Activated T-helper 1 cell treated with anti-CD3 and anti-CD28 coated beads, Interleukin-2, amount 50 U/mL, for 16 hours (primary cell): ENCODE results near the gene GJB3.
"Not testable (repeated sequence)": the region's sequence is repeated elsewhere in the genome, so short reads cannot be mapped to it uniquely, and the experiment has no call there.

Source experiments
- DNase-seq, 2 donors: peaks; one replicate each; pipeline ENCODE4 v3.0.0-alpha.2; 2020; ENCODE audit warnings: low read depth in 1 of 2, low spot score in 1 of 2

GJB3 gene

DNA sequence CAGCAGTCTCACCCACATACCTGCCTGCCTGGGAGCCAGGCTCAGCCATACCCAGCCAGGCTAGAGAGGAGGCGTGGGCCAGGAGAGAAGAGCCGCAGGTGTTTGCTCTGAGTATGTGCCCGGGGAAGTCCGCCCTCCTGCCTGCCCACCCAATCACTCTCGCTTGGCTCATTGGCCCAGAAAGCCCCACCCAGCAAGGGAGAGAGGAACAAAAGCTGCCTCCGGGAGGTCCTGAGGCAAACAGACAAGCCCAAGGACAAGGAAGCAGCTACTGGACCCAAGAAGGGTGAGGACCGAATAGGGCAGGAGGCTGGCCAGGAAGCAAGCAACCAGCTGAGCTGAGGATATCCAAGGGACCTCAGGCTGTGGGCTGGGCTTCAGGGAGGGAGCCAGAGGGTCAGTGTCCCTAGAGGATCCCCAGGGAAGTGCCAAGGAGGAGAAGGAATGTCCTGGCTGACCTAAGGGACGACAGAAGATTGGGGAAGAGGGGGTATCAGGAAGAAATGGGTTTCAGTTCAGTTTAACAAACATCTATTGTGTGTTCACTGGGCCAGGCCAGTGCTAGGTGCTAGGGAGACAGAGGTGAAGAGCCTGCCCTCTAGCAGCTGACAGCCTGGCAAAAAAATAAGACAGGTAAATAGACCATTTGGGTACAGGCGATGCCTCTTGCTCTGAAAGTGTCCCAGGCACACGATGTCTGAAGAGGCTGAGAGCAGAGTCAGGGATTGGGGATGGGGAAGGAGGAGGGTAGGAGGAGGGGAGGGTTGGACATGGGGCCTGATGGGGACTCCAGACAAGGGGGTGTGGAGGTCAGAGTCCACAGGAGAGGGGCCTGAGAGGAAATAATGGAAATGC is 21.3 kb upstream of the GJB3 start, which contains the start of gene GJB4:
GJB4 (plus strand) TSS at position 238 of the 855 bp plus-strand sequence. CDS start 1,515 bp downstream, outside the sequence.
- DNase-seq = no peak

DNA sequence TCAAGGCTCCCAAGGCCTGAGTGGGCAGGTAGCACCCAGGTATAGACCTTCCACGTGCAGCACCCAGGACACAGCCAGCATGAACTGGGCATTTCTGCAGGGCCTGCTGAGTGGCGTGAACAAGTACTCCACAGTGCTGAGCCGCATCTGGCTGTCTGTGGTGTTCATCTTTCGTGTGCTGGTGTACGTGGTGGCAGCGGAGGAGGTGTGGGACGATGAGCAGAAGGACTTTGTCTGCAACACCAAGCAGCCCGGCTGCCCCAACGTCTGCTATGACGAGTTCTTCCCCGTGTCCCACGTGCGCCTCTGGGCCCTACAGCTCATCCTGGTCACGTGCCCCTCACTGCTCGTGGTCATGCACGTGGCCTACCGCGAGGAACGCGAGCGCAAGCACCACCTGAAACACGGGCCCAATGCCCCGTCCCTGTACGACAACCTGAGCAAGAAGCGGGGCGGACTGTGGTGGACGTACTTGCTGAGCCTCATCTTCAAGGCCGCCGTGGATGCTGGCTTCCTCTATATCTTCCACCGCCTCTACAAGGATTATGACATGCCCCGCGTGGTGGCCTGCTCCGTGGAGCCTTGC is 19.7 kb upstream of the GJB3 start:
- no peak for DNase-seq

DNA sequence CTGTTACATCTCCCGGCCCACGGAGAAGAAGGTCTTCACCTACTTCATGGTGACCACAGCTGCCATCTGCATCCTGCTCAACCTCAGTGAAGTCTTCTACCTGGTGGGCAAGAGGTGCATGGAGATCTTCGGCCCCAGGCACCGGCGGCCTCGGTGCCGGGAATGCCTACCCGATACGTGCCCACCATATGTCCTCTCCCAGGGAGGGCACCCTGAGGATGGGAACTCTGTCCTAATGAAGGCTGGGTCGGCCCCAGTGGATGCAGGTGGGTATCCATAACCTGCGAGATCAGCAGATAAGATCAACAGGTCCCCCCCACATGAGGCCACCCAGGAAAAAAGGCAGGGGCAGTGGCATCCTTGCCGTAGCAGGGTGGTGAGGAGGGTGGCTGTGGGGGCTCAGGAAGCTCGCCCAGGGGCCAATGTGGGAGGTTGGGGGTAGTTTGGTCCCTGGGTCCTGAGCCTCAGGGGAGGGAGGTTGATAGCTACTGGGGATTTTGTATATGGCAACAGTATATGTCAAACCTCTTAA is 19.2 kb upstream of the GJB3 start:
- DNase-seq = no peak

DNA sequence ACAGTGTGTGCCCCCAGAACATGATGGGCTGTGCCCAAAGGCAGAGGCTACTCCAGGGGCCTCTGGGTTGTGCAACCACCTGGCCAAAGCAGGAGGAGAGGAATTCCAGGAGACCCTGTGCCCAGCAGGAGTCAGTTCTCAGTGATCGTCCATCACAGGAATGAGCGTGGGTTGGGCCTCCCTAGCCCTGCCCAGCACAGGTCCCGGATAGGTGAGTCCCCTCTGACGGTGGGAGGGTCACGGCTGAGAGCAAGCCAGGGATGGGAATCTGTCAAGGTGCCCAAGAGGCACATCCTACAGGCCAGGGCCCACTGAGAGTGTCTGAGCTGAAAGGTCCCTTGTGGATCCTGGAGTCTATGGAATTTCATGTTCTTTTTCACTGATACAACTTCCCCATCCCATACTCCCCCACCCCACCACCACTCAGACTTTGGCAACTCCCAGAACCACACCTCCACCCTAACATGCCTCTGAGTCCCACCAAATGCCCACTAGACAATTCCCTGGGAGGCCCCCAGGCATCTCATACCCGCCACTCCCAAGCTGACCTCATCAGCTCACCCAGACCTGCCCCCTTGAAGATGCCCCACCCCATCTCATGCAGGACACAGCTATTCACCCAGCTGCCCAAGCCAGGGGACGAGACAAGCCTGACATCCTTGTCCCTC is 18.4 kb upstream of the GJB3 start:
- no peak for DNase-seq

DNA sequence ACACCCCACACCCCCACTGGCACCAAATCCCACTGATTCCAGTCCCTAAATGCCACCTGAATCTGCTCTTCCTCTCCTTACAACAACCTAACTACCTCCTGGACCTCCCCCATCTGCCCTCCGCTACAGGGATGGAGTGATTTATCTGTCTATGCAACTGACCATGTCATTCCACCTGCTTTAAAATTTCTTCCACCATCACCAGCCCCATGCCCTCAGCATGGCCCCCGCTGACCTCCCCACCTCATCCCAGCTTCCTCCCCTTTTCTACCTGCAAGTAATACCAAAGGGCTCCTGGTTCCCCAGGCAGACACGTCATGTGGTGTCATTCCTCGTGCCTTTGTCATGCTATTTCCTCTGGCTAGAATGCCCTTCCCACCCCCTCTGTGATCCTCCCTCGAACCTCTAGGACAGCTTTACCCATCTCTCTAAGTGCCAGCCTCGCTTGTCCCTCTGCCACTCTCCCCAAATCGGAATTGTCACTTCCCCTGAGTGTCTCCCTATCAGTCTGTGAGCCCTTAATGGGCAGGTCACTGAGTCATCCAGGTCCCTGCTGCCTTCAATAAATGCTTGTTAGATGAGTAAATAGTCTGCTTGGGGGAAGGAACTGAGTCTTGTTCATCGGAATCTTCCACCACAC is 17.8 kb upstream of the GJB3 start:
- no peak for DNase-seq

DNA sequence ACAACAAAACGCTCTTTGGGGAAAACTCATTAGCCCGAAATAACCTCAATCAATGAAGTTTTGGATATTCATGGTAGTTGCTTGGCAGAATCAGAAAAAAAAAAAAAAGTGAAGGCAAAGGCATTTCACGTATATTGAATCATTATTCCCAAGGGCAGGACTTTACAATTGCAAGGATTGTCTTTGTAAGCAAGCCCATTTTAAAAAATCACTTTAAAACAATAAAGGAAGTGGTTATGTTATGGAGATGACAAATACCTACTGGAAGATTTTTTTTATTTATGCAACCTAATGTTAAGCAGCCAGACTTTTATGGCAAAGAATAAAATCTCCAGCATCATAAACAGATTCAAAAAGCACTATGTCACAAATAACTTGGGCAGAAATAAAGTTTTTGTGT is 12.2 kb upstream of the GJB3 start:
- no peak for DNase-seq

DNA sequence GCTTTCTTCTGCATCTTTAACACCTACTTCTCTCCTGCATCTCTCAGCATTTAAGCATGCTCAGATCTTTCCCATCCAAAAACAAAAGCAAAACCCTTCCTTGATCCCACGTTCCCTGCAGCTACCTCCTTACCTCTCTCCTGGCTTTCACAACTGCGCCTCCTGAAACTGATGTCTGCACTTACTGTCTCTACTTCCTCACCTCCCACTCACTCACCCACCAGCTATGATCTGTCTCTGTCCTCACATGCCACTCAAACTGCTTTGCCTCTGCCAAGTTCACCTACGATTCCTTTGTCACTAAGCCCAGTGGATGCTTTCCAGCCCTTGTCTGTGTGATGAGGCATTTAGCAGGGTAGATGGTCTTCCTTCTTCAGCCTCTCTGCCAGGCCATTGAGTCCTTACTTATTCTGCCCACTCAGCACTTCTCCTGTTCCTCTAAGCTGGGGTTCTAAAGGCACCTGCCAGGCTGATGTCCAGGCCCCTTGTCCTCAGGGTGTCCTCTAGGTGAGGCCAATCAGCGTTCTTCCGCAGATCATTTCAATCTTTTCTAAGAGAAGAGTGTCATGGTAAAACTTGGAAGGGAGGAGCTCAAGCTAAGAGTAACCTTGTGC is 10.0 kb upstream of the GJB3 start:
- no peak for DNase-seq

DNA sequence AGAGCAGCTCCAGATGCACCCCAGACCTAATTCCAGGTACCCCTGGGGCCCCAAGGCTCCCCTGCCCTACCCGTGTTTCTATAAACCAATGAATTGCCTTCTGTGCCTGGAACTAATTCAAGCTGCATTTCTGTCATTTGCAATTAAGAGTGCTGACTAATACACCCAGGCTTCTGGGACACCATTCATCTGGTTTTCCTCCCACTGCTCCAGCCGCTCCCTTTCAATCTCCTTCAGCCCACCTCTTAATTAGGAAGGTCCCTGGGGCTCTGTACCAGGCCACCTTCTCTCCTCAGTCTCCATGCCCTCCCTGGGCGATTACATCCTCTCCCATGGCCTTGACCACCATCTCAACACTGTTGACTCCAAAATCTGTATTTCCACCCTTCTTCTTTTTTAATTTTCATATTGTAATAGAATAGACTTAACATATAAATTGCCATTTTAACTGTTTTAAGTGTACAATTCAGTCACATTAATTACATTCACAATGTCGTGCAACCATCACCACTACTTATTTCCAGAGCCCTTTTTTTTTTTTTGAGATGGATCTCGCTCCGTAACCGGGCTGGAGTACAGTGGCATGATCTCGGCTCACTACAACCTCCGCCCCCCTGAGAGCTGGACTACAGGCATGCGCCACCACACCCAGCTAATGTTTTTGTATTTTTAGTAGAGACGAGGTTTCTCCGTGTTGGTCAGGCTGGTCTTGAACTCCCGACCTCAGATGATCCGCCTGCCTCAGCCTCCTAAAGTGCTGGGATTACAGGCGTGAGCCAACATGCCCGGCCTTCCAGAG is 9.2 kb upstream of the GJB3 start:
- DNase-seq = no peak

DNA sequence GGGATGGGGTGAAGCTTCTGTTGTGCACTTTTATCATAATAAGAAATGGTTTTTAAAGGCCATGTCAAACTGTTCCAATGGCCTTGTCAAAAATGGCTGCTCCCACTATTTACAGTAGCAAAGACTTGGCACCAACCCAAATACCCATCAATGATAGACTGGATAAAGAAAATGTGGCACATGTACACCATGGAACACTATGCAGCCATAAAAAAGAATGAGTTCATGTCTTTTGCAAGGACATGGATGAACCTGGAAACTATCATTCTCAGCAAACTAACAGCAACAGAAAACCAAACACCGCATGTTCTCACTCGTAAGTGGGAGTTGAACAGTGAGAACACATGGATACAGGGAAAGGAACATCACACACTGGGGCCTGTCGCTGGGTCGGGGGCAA is 7.9 kb upstream of the GJB3 start:
- DNase-seq = not testable (repeated sequence)

DNA sequence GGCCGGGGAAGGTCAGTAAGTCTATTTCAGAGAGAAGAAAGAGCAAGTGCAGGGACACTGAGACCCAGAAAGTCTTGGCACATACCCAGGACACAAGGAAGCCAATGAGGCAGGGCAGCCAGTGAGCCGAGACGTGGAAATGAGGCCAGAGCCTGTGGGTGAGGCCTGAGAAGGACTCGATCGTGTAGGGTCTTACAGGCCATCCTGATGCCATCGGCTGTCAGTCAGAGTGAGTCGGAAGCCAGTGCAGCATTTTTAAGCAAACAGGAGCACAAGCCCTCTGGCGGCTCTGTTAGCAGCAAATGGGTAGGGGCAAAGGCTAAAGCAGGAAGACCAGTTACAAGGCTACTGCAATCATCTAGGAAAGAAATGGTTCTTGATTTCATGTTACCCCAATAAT is 6.1 kb upstream of the GJB3 start:
- no peak for DNase-seq

DNA sequence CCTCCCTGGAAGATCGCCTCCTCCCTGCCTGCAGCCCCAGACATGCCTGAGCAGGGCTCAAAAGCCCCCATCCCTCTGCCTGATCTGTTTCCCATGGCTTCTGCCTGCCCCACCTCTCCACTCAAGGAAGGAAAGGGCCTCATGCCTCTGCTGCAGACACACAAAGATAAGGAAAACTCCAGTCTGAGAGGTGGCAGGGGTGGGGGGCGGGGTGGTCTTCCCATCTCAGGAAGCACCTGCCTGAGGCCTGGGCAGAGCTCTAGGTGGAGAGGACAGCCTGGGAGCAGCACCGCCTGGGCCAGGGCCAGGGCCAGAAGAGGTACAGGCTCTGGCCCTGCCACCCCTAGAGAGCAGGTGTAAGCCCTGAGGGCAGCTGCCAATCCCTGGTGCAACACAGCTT is 4.1 kb upstream of the GJB3 start:
- no peak for DNase-seq

DNA sequence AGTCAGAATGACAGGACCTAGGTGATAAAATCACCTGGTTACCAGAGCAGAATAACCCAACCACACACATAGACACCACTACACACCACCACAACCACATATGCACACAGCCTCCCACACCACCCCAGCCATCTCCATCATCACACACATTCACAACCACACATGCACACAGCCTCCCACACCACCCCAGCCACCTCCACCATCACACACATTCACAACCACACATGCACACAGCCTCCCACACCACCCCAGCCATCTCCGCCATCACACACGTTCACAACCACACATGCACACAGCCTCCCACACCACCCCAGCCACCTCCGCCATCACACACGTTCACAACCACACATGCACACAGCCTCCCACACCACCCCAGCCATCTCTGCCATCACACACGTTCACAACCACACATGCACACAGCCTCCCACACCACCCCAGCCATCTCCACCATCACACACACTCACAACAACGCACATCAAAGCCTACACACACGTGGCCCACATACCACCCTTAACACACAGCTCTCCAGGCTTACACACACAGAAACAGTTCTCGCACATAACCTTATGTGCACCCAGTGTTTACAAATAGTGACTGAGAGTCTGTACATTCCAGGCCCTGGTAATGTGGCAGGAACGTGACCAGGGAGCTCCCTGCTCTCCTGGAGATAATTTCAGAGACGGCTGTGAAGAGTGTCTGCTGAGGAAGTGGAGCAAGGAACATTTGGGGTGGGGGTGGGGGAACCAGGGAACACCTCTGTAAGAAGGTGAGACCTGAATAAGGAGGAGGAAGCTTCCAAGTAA is 3.3 kb upstream of the GJB3 start:
- no peak for DNase-seq

DNA sequence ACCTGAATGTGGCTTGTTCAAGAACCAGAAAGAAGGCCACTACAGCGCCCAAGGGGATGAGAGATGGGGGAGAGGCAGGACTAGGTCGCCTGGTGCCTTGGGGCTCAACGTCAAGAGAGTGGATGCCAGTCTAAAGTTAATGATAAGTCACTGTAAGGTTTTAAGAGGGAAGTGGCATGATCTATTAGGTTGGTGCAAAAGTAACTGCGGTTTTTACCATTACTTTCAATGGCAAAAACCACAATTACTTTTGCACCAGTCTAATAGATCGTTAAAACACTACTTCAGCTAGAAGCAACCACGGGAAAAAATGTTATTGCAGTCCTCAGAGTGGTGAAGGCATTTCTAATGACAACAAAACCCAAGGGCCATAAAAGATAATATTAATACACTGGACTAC is 2.6 kb upstream of the GJB3 start:
- DNase-seq = no peak

DNA sequence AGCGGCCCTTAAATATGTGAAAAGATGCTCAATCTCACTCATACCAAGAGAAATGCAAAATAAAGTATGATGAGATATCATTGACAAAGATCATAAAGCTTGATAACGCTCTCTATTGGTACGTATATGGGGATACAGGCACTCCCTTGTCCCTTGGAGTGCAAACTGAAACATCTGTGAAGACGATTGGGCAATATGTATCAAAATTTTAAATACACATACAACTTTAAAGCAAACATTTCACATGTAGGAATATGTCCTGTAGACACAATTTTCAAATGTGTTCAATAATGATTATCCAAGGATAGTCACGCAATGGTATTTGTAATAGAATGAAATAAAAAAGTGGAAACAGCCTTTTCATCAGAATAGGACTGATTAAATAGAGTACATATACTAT is 2.0 kb upstream of the GJB3 start:
- DNase-seq = no peak

DNA sequence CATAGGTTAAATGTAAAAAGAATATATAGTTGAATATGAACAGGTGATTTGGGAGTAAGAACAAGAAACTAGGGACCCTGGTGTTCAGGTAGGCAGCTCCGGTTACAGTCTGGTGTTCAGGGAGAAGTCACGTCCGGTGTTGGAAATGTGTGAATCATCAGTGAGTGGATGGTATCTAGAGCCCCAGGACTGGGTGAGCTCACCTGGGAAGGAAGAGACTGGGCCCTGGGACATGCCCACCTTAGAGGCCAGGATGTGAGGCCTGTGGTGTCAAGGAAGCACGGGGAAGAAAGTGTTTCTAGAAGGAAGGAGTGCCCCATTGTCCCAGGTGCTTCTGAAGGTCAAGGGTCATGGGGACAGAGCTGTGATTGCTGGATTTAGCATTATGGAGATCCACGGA is 1.5 kb upstream of the GJB3 start:
- DNase-seq = no peak

DNA sequence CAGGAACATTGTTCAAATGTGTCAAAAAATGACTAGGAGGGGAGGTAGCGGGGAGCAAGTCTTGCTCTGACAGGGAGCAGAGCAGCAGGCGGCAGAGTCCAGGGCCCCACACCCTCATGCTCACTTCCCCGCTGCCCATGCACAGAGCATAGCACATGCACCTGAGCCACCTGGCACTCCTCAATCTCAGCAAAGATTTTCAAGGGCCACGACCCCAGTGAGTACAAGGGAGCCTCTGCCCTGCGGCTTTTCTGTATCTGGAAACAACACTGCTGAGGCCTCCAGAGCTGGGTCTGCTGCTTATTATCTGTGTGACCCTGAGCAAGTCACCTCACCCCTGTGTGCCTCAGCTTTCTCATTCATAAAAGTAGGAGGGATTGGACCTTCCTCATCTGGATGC is 1.1 kb upstream of the GJB3 start:
- no peak for DNase-seq

DNA sequence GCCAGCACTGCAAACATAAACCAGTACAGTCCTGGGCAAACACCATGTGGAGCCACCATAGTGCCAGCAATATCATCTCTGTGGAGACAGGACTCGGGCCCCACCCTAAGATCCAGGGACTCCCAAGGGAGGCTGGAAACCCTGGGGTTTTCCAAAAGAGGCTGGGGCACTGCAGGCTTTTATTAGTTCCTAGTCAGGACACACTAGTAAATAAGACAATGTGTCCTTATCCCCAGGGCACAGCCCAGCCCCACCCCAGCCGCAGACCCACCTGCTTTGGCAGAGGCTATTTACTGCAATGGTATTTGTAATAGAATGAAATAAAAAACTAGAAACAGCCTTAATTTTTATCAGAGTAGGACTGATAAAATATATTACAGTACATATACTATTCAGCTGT is 486 bp upstream of the GJB3 start:
- DNase-seq = no peak

DNA sequence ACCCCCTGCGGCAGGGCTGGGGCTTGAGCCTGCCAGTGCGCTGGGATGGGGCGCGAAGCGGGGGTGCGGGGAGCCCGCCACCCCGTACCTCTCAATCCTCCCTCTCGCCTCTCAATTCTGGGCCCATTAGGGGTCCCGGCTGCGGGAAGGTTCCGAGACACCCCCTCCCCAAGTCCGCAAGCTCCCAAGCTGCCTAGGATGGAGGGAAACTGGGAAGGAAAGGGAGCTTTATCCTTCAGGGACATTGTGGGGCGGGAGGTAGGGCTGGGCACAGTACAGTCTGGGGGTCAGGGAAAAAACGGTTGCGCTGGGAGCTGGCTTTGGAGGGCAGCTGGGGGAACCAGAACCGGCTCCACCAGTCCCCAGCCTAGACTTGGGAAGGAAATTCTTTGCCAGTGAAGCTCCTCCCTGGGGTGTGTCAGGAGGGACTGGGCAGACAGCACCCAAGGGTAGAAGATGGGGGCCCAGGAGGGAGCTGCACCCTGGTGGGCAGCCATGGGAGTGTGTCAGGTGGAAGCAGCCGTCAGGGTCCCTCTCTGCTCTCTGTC is 904 bp downstream of the GJB3 start:
- no peak for DNase-seq

DNA sequence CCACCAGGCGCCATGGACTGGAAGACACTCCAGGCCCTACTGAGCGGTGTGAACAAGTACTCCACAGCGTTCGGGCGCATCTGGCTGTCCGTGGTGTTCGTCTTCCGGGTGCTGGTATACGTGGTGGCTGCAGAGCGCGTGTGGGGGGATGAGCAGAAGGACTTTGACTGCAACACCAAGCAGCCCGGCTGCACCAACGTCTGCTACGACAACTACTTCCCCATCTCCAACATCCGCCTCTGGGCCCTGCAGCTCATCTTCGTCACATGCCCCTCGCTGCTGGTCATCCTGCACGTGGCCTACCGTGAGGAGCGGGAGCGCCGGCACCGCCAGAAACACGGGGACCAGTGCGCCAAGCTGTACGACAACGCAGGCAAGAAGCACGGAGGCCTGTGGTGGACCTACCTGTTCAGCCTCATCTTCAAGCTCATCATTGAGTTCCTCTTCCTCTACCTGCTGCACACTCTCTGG is 3.8 kb downstream of the GJB3 start:
- DNase-seq = no peak
